Measurements from ENCODE around the gene TAF15. TPM values are rescaled to one million over a fixed set of nuclear protein-coding genes. Genes with fewer than 3 reads are reported as not detected.
A peak's percentile ranks its signal among the peaks of the same experiment; 100 is the strongest.

TAF15 gene
- total RNA-seq, 1 experiment from 2014 or later = 32.4 TPM

DNA sequence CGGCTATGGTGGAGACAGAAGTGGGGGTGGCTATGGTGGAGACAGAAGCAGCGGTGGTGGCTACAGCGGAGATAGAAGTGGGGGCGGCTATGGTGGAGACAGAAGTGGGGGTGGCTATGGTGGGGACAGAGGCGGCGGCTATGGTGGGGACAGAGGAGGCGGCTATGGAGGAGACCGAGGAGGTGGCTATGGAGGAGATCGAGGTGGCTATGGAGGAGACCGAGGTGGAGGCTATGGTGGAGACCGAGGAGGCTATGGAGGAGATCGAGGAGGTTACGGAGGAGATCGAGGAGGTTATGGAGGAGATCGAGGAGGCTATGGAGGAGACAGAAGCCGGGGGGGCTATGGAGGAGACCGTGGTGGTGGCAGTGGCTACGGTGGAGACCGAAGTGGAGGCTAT, 35.3 kb downstream of the TAF15 start:
- Histone ChIP-seq H3K9ac (ENCODE audit: low read length) (no peak overlapping the region), H3K27me3 (ENCODE audit: low read length) (no peaks in the 10 kb centered on the region), H3K9me3 (ENCODE audit: low read length) (no peaks in the 10 kb centered on the region), H3K4me2 (ENCODE audit: low read length) (no peak overlapping the region), H3K9me2 (replicated peaks; ENCODE audit: low read length) (no peaks in the 10 kb centered on the region), H3K79me2 (ENCODE audit: low read length) (no peaks in the 10 kb centered on the region), H3K4me3 (ENCODE audit: low read length) (no peak overlapping the region), H2AFZ (ENCODE audit: low read length) (no peak overlapping the region), H3K36me3 (ENCODE audit: low read depth, low read length) (peaks cover 38% of the 10 kb centered on the region), H3K4me1 (ENCODE audit: insufficient read depth, low read length) (no peaks in the 10 kb centered on the region), H3F3A (ENCODE audit: low read length, unreplicated experiment) (no peaks in the 10 kb centered on the region), H4K20me1 (ENCODE audit: low read length) (no peaks in the 10 kb centered on the region), H3K27ac (ENCODE audit: low read length) (no peak overlapping the region)
- CTCF ChIA-PET = no interaction called here
- intact Hi-C loops (cut with micrococcal nuclease) = no loop called here
- DNase-seq (no peak), ATAC-seq (no peak)
- TF ChIP-seq EZH2phosphoT487 (IDR thresholded peaks at IDR 0.05; ENCODE audit: borderline replicate concordance, low read length) (no peak), EZH2 (IDR thresholded peaks at IDR 0.05; ENCODE audit: low read length, unreplicated experiment) (no peak), CTCF (conservative IDR thresholded peaks at IDR 0.05; ENCODE audit: low read depth, low read length) (no peak)
- POLR2A ChIA-PET (ENCODE audit: unreplicated experiment) = no interaction called here
- TSS peak; percentile 82 for BruUV-seq (replicated peaks)

DNA sequence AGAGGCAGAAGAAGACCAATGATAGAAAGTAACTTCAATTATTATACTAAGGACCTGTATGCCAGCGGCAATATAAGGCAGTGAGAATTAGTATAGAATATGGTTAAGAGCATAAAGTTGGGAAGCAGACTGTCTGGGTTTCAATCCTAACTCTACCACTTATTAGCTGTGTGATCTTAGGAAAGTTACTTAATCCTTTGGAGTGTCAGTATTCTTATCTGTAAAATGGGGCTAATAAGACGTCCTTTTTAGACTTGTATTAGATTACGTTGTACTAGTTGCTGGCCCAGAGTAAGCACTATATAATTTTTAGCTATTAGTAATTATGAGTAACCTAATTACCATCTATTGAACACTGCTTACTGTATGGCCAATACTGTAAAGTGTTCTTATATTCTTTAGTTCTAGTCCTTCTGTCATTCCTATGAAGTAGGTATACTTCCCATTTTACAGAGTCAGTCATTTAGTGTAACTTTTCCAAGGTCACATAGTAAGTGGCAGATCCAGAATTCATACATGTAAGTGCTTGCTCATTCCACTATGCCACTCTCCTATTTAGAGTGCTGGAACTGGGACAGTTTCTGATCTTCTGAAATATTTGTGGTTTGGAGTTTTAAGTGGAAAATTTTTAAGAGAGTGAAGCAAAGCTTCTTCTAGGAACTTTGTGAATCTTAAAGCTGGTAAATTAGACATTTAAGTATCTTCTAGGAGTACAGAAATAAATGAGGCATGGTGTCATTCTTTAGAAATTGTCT, 36.9 kb downstream of the TAF15 start:
- H3K27me3 ChIP-seq (ENCODE audit: low read length) = no peaks in the 10 kb centered on the region
- no peak overlapping the region for H3K4me3 ChIP-seq (ENCODE audit: low read length)
- H3K27ac ChIP-seq (ENCODE audit: low read length) = no peak overlapping the region
- no peak overlapping the region for H3K9ac ChIP-seq (ENCODE audit: low read length)
- no peak overlapping the region for H2AFZ ChIP-seq (ENCODE audit: low read length)
- ATAC-seq (no peak), DNase-seq (no peak)
- intact Hi-C loops (cut with micrococcal nuclease) = no loop called here
- POLR2A ChIA-PET (ENCODE audit: unreplicated experiment) = no interaction called here
- no peaks in the 10 kb centered on the region for H3K4me1 ChIP-seq (ENCODE audit: insufficient read depth, low read length)
- CTCF ChIA-PET = no interaction called here
- no peak overlapping the region for H3K4me2 ChIP-seq (ENCODE audit: low read length)
- no peaks in the 10 kb centered on the region for H3F3A ChIP-seq (ENCODE audit: low read length, unreplicated experiment)
- H3K9me2 ChIP-seq (replicated peaks; ENCODE audit: low read length) = no peaks in the 10 kb centered on the region
- H3K36me3 ChIP-seq (ENCODE audit: low read depth, low read length) = peaks cover 34% of the 10 kb centered on the region
- no TSS peak for BruUV-seq (replicated peaks)
- no peaks in the 10 kb centered on the region for H3K79me2 ChIP-seq (ENCODE audit: low read length)
- H3K9me3 ChIP-seq (ENCODE audit: low read length) = no peaks in the 10 kb centered on the region
- no peaks in the 10 kb centered on the region for H4K20me1 ChIP-seq (ENCODE audit: low read length)
- TF ChIP-seq EZH2 (IDR thresholded peaks at IDR 0.05; ENCODE audit: low read length, unreplicated experiment) = no peak
- no peak for TF ChIP-seq CTCF (conservative IDR thresholded peaks at IDR 0.05; ENCODE audit: low read depth, low read length)
- no peak for TF ChIP-seq EZH2phosphoT487 (IDR thresholded peaks at IDR 0.05; ENCODE audit: borderline replicate concordance, low read length)

GRCh38 chr17:35847006-35847405, 37.7 kb downstream of the TAF15 start:
- DNase-seq = no peak
- no peaks in the 10 kb centered on the region for H3F3A ChIP-seq (ENCODE audit: low read length, unreplicated experiment)
- H3K9ac ChIP-seq (ENCODE audit: low read length) = no peak overlapping the region
- H3K79me2 ChIP-seq (ENCODE audit: low read length) = no peaks in the 10 kb centered on the region
- no peaks in the 10 kb centered on the region for H4K20me1 ChIP-seq (ENCODE audit: low read length)
- H3K9me3 ChIP-seq (ENCODE audit: low read length) = no peaks in the 10 kb centered on the region
- intact Hi-C loops (cut with micrococcal nuclease) = no loop called here
- no peak overlapping the region for H3K27ac ChIP-seq (ENCODE audit: low read length)
- H3K9me2 ChIP-seq (replicated peaks; ENCODE audit: low read length) = no peaks in the 10 kb centered on the region
- ChIA-PET POLR2A (ENCODE audit: unreplicated experiment) (no interaction called here), CTCF (no interaction called here)
- no TSS peak for BruUV-seq (replicated peaks)
- no peaks in the 10 kb centered on the region for H3K27me3 ChIP-seq (ENCODE audit: low read length)
- no peak overlapping the region for H3K4me3 ChIP-seq (ENCODE audit: low read length)
- TF ChIP-seq CTCF (conservative IDR thresholded peaks at IDR 0.05; ENCODE audit: low read depth, low read length) (no peak), EZH2 (IDR thresholded peaks at IDR 0.05; ENCODE audit: low read length, unreplicated experiment) (no peak), EZH2phosphoT487 (IDR thresholded peaks at IDR 0.05; ENCODE audit: borderline replicate concordance, low read length) (no peak)
- H3K4me2 ChIP-seq (ENCODE audit: low read length) = no peak overlapping the region
- ATAC-seq = no peak
- H3K4me1 ChIP-seq (ENCODE audit: insufficient read depth, low read length) = no peaks in the 10 kb centered on the region
- no peak overlapping the region for H2AFZ ChIP-seq (ENCODE audit: low read length)
- H3K36me3 ChIP-seq (ENCODE audit: low read depth, low read length) = peaks cover 34% of the 10 kb centered on the region
